Omental fat pad (tissue), 4 donors: Measurements from ENCODE around the gene PSG5. TPM values are rescaled to one million over a fixed set of nuclear protein-coding genes. Genes with fewer than 3 reads are reported as not detected.
"Not testable (repeated sequence)": the region's sequence is repeated elsewhere in the genome, so short reads cannot be mapped to it uniquely, and the experiment has no call there.

Experiments used
- ATAC-seq: fragments of 150-250 bp; one replicate; pipeline ENCODE4 v1.9.1; 2016; ENCODE audit warnings: mild to moderate bottlenecking, moderate library complexity; ENCODE audit not compliant: low FRiP score
- DNase-seq: peaks from one replicate; pipeline ENCODE4 v3.0.0-alpha.2; 2019; ENCODE audit warnings: low spot score
- CTCF ChIP-seq, 3 donors: fragments of 450-650 bp; IDR thresholded peaks; one replicate each; pipeline ENCODE4 v1.5.1; 2016 to 2017; ENCODE audit warnings: antibody characterized with exemption in 3 of 3, mild to moderate bottlenecking in 3 of 3, moderate library complexity in 2 of 3
- total RNA-seq, 4 donors: library from RNA; depleted of rRNA; stranded (reverse); fragments of >200 nt; gene quantifications; one replicate each; pipeline ENCODE4 v1.1.0, GENCODE V29; 2016

Gene PSG5
- total RNA-seq, 4 donors from 2014 or later = not detected

- no peak for ATAC-seq
- no peak for DNase-seq
- TF ChIP-seq CTCF (IDR thresholded peaks at IDR 0.05) = no peak
Observed at GRCh38 chr19:43148233-43148632, 38.1 kb downstream of the PSG5 start.

GRCh38 chr19:43141763-43142162 is 44.6 kb downstream of the PSG5 start:
- ATAC-seq, DNase-seq: not testable (repeated sequence)

GRCh38 chr19:43132696-43133095 is 53.6 kb downstream of the PSG5 start:
- no peak for ATAC-seq
- no peak for TF ChIP-seq CTCF (IDR thresholded peaks at IDR 0.05)

GRCh38 chr19:43131281-43131842 is 55.0 kb downstream of the PSG5 start:
- ATAC-seq, DNase-seq: not testable (repeated sequence)

More at GRCh38 chr19:43132696-43133095, 53.6 kb downstream of the PSG5 start:
- DNase-seq = no peak

GRCh38 chr19:43129197-43129596 is 57.1 kb downstream of the PSG5 start:
- DNase-seq, ATAC-seq: not testable (repeated sequence)

GRCh38 chr19:43127336-43127735 is 59.0 kb downstream of the PSG5 start:
- peak; percentile 76 for ATAC-seq
- DNase-seq = not testable (repeated sequence)

GRCh38 chr19:43126720-43127119 is 59.6 kb downstream of the PSG5 start:
- TF ChIP-seq CTCF (IDR thresholded peaks at IDR 0.05) = no peak
- no peak for DNase-seq
- no peak for ATAC-seq

GRCh38 chr19:43124360-43124759 is 62.0 kb downstream of the PSG5 start:
- no peak for TF ChIP-seq CTCF (IDR thresholded peaks at IDR 0.05)
- ATAC-seq = no peak
- no peak for DNase-seq

GRCh38 chr19:43120433-43121026 is 65.8 kb downstream of the PSG5 start:
- DNase-seq = not testable (repeated sequence)
- peak; percentile 93 for ATAC-seq

- ATAC-seq, DNase-seq: not testable (repeated sequence)
Observed at GRCh38 chr19:43119526-43119925, 66.8 kb downstream of the PSG5 start.

Other genes starting within 250 kb of the PSG5 start
- not detected for gene PSG7, start 249.3 kb downstream of the PSG5 start, total RNA-seq
- not detected for gene PSG11, start 160.1 kb downstream of the PSG5 start, total RNA-seq
- not detected for gene PSG2, start 103.8 kb downstream of the PSG5 start, total RNA-seq
- not detected for gene PSG4, start 19.1 kb upstream of the PSG5 start, total RNA-seq
- not detected for gene PSG9, start 83.0 kb upstream of the PSG5 start, total RNA-seq
- 10 to 100 TPM in 1 of 4 donors, 1 to 10 TPM in 2, under 1 TPM in 1; 0.72 to 20.3 (median 3.5) TPM for gene CD177, start 167.2 kb upstream of the PSG5 start, total RNA-seq
- not detected for gene TEX101, start 228.4 kb upstream of the PSG5 start, total RNA-seq